HepG2 (cell line): ENCODE results near the gene SNRNP200. TPM values are rescaled to one million over a fixed set of nuclear protein-coding genes. Genes with fewer than 3 reads are reported as not detected.

Source experiments
- EP300 ChIP-seq, 3 experiments: sonication (generic) in 1 of 3; formaldehyde crosslinking in 1 of 3; IDR thresholded peaks; 2 replicates each; pipeline versions ENCODE4 v1.5.1 to v1.6.1; 2011 to 2020; ENCODE audit warnings: low read depth in 2 of 3, low read length in 2 of 3, borderline replicate concordance in 1 of 3, improper control_type of control experiment in 1 of 3, mild to moderate bottlenecking in 1 of 3, missing genetic modification reagents in 1 of 3, moderate library complexity in 1 of 3
- HMGXB3 ChIP-seq: sonication (generic); formaldehyde crosslinking; IDR thresholded peaks from 2 replicates; pipeline ENCODE4 v1.4.0; 2020; ENCODE audit warnings: missing genetic modification reagents, borderline replicate concordance
- HNRNPLL ChIP-seq: fragments of 200-400 bp; formaldehyde crosslinking; IDR thresholded peaks from 2 replicates; pipeline ENCODE4 v1.6.1; 2017; ENCODE audit warnings: mild to moderate bottlenecking, low read depth, low read length; ENCODE audit not compliant: poor library complexity, severe bottlenecking
- IRF2 ChIP-seq: IDR thresholded peaks from 2 replicates; pipeline ENCODE4 v1.6.1; 2018; ENCODE audit warnings: missing genetic modification reagents, missing compliant biosample characterization
- PITX1 ChIP-seq: sonication (generic); formaldehyde crosslinking; IDR thresholded peaks from 2 replicates; pipeline ENCODE4 v1.5.1; 2020; ENCODE audit warnings: mild to moderate bottlenecking, missing genetic modification reagents
- SMARCE1 ChIP-seq: fragments of 450-650 bp; IDR thresholded peaks from 2 replicates; pipeline ENCODE4 v1.6.1; 2017; ENCODE audit warnings: borderline replicate concordance
- SNAPC2 ChIP-seq: sonication (generic); formaldehyde crosslinking; IDR thresholded peaks from 2 replicates; pipeline ENCODE4 v1.8.1; 2022; ENCODE audit warnings: mild to moderate bottlenecking, missing genetic modification reagents
- SP2 ChIP-seq: sonication (generic); formaldehyde crosslinking; IDR thresholded peaks from 2 replicates; pipeline ENCODE4 v1.5.1; 2020; ENCODE audit warnings: mild to moderate bottlenecking, missing genetic modification reagents
- SPEN ChIP-seq: sonication (generic); formaldehyde crosslinking; IDR thresholded peaks from 2 replicates; pipeline ENCODE4 v1.5.1; 2020; ENCODE audit warnings: low read depth, mild to moderate bottlenecking, missing genetic modification reagents
- SYNCRIP ChIP-seq: fragments of 200-400 bp; formaldehyde crosslinking; IDR thresholded peaks from 2 replicates; pipeline ENCODE4 v1.6.1; 2018; ENCODE audit warnings: mild to moderate bottlenecking, low read depth, low read length; ENCODE audit not compliant: insufficient read depth
- TCF12 ChIP-seq, 2 experiments: fragments of 450-650 bp in 1 of 2; sonication (generic) in 1 of 2; formaldehyde crosslinking in 1 of 2; IDR thresholded peaks; 2 replicates each; pipeline versions ENCODE4 v1.6.1 to v1.8.0; 2017 to 2022; ENCODE audit warnings: antibody characterized with exemption in 1 of 2, mild to moderate bottlenecking in 1 of 2, missing genetic modification reagents in 1 of 2, moderate library complexity in 1 of 2
- TOPORS ChIP-seq: sonication (generic); formaldehyde crosslinking; IDR thresholded peaks from 2 replicates; pipeline ENCODE4 v1.8.0; 2023; ENCODE audit warnings: mild to moderate bottlenecking, missing genetic modification reagents
- ZFX ChIP-seq: sonication (generic); formaldehyde crosslinking; IDR thresholded peaks from 2 replicates; pipeline ENCODE4 v1.4.0; 2020; ENCODE audit warnings: mild to moderate bottlenecking, low read depth, missing genetic modification reagents, moderate library complexity
- ZNF282 ChIP-seq: fragments of 450-650 bp; IDR thresholded peaks from 2 replicates; pipeline ENCODE4 v1.6.1; 2018; ENCODE audit not compliant: partially characterized antibody
- ZNF354B ChIP-seq: sonication (generic); formaldehyde crosslinking; IDR thresholded peaks from 2 replicates; pipeline ENCODE4 v1.8.0; 2022; ENCODE audit warnings: mild to moderate bottlenecking, missing genetic modification reagents
- ZNF557 ChIP-seq: sonication (generic); formaldehyde crosslinking; IDR thresholded peaks from 2 replicates; pipeline ENCODE4 v1.4.0; 2020; ENCODE audit warnings: missing genetic modification reagents
- polyA plus RNA-seq, 8 experiments: library from polyadenylated mRNA; depleted of rRNA in 3 of 8; stranded (reverse) in 7 of 8; unstranded in 1 of 8; fragments of >200 nt; fragmentation: Illumina TruSeq in 4 of 8; extraction: Trizol in 4 of 8; gene quantifications; 2 replicates each; pipeline versions ENCODE4 v1.2.1 to v1.2.3, GENCODE V29; 2011 to 2016; ENCODE audit warnings: low read depth in 4 of 8, missing spikeins in 1 of 8, mixed read lengths in 1 of 8; ENCODE audit not compliant: insufficient read depth in 1 of 8
- total RNA-seq, 5 experiments: library from RNA; depleted of rRNA; stranded (reverse); fragments of >200 nt; fragmentation: Illumina TruSeq; extraction: Trizol; gene quantifications; 2 replicates each; pipeline ENCODE4 v1.2.3, GENCODE V29; 2016; ENCODE audit warnings: low read depth in 1 of 5
- TF ChIP-seq, protein P1 (sequence below): sonication (generic); formaldehyde crosslinking; IDR thresholded peaks from 2 replicates; pipeline ENCODE4 v1.5.0; 2020; ENCODE audit warnings: missing genetic modification reagents, mild to moderate bottlenecking, borderline replicate concordance
- TF ChIP-seq, protein P2 (sequence below): IDR thresholded peaks from 2 replicates; pipeline ENCODE4 v1.6.1; 2016; ENCODE audit warnings: missing genetic modification reagents, missing compliant biosample characterization
- TF ChIP-seq, protein P3 (sequence below): sonication (generic); formaldehyde crosslinking; IDR thresholded peaks from 2 replicates; pipeline ENCODE4 v1.5.0; 2020; ENCODE audit warnings: missing genetic modification reagents
- TF ChIP-seq, protein P4 (sequence below): sonication (generic); formaldehyde crosslinking; IDR thresholded peaks from 2 replicates; pipeline ENCODE4 v1.4.0; 2020; ENCODE audit warnings: missing genetic modification reagents, mild to moderate bottlenecking, borderline replicate concordance

SNRNP200 gene
- total and polyA plus RNA-seq, 2 of the 13 experiments (the other 11 are each of a cell fraction or from before 2014, with no cell fraction given): 99.0 to 232 TPM

DNA sequence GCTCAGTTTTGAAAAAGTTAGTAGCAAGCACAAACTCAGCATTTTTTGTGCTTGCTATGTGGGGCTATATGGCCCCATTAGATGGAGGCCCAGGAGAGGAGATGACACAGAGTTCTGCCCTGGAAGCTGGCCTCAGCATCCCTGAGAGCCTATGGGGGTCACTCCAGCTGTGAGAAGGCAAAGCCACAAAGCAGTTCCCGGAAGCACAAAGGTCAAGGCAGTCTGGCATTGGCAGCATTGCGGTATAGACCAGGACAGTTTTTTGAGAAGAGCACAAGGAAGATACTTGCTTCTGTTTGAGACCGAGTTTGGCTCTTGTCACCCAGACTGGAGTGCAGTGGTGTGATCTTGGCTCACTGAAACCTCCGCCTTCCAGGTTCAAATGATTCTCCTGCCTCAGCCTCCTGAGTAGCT, 12.2 kb upstream of the SNRNP200 start (continued):
- TF ChIP-seq, protein P1, sequence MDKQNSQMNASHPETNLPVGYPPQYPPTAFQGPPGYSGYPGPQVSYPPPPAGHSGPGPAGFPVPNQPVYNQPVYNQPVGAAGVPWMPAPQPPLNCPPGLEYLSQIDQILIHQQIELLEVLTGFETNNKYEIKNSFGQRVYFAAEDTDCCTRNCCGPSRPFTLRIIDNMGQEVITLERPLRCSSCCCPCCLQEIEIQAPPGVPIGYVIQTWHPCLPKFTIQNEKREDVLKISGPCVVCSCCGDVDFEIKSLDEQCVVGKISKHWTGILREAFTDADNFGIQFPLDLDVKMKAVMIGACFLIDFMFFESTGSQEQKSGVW (CRISPR knock-in tag): no peak
- TF ChIP-seq TCF12 (IDR thresholded peaks at IDR 0.05) (no peak), TCF12 (CRISPR knock-in tag; IDR thresholded peaks at IDR 0.05) (no peak), ZNF354B (no peak), ZNF557 (CRISPR knock-in tag) (no peak), SP2 (CRISPR knock-in tag) (no peak), SMARCE1 (no peak), HMGXB3 (CRISPR knock-in tag) (no peak), HNRNPLL (no peak), ZNF282 (no peak), IRF2 (CRISPR knock-in tag) (0 out of 2 replicates have a peak, but pooled peaks have one; percentile 24), SNAPC2 (CRISPR knock-in tag) (no peak), TOPORS (CRISPR knock-in tag) (no peak), SYNCRIP (no peak), SPEN (0 out of 2 replicates have a peak, but pooled peaks have one; percentile 46), PITX1 (CRISPR knock-in tag) (no peak), ZFX (CRISPR knock-in tag) (peak; percentile 39; the same call in 1 of the 2 replicates), EP300 (IDR thresholded peaks at IDR 0.05; ENCODE audit: low read depth in 2 of 2, low read length in 2 of 2) (peak in 1 of 2 experiments; percentile 51; a peak in 2 of 4 replicates), EP300 (CRISPR knock-in tag; IDR thresholded peaks at IDR 0.05; ENCODE audit: borderline replicate concordance) (no peak; the same call in 1 of the 2 replicates)
- TF ChIP-seq, protein P2, sequence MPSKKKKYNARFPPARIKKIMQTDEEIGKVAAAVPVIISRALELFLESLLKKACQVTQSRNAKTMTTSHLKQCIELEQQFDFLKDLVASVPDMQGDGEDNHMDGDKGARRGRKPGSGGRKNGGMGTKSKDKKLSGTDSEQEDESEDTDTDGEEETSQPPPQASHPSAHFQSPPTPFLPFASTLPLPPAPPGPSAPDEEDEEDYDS (CRISPR knock-in tag): no peak
- TF ChIP-seq, protein P3, sequence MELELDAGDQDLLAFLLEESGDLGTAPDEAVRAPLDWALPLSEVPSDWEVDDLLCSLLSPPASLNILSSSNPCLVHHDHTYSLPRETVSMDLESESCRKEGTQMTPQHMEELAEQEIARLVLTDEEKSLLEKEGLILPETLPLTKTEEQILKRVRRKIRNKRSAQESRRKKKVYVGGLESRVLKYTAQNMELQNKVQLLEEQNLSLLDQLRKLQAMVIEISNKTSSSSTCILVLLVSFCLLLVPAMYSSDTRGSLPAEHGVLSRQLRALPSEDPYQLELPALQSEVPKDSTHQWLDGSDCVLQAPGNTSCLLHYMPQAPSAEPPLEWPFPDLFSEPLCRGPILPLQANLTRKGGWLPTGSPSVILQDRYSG: no peak
- TF ChIP-seq, protein P4, sequence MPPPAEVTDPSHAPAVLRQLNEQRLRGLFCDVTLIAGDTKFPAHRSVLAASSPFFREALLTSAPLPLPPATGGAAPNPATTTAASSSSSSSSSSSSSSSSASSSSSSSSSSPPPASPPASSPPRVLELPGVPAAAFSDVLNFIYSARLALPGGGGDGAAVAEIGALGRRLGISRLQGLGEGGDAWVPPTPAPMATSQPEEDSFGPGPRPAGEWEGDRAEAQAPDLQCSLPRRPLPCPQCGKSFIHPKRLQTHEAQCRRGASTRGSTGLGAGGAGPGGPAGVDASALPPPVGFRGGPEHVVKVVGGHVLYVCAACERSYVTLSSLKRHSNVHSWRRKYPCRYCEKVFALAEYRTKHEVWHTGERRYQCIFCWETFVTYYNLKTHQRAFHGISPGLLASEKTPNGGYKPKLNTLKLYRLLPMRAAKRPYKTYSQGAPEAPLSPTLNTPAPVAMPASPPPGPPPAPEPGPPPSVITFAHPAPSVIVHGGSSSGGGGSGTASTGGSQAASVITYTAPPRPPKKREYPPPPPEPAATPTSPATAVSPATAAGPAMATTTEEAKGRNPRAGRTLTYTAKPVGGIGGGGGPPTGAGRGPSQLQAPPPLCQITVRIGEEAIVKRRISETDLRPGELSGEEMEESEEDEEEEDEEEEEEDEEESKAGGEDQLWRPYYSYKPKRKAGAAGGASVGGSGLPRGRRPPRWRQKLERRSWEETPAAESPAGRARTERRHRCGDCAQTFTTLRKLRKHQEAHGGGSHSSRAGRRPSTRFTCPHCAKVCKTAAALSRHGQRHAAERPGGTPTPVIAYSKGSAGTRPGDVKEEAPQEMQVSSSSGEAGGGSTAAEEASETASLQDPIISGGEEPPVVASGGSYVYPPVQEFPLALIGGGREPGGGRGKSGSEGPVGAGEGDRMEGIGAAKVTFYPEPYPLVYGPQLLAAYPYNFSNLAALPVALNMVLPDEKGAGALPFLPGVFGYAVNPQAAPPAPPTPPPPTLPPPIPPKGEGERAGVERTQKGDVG (CRISPR knock-in tag): no peak
